Brain pericyte (primary cell): ENCODE results near the gene ZNF514.
A peak's percentile ranks its signal among the peaks of the same experiment; 100 is the strongest.
"Not testable (repeated sequence)": the region's sequence is repeated elsewhere in the genome, so short reads cannot be mapped to it uniquely, and the experiment has no call there.

ENCODE experiments used
- DNase-seq: peaks from one replicate; pipeline ENCODE4 v3.0.0-alpha.2; 2012; ENCODE audit warnings: low read depth, low spot score

Gene ZNF514

GRCh38 chr2:95159690-95160449 is at the start of gene ZNF514:
ZNF514 (minus strand) TSS chr2:95159848; CDS start chr2:95153253, 6,595 bp downstream.
- DNase-seq = no peak

GRCh38 chr2:95208106-95208505 is 48.5 kb upstream of the ZNF514 start:
- no peak for DNase-seq

GRCh38 chr2:95207111-95207961 is 47.7 kb upstream of the ZNF514 start, which contains the start of gene ZNF892:
ZNF892 (plus strand) TSS chr2:95207521; CDS start chr2:95207816, 295 bp downstream.
- DNase-seq = peak; percentile 38

- DNase-seq = no peak
Measured at GRCh38 chr2:95206096-95206495, 46.4 kb upstream of the ZNF514 start.

- no peak for DNase-seq
Measured at GRCh38 chr2:95204396-95204795, 44.7 kb upstream of the ZNF514 start.

GRCh38 chr2:95203911-95204310 is 44.3 kb upstream of the ZNF514 start:
- DNase-seq = no peak

GRCh38 chr2:95192956-95193355 is 33.3 kb upstream of the ZNF514 start:
- DNase-seq = not testable (repeated sequence)

GRCh38 chr2:95185973-95186372 is 26.3 kb upstream of the ZNF514 start:
- DNase-seq = no peak

GRCh38 chr2:95185197-95185596 is 25.5 kb upstream of the ZNF514 start:
- DNase-seq = no peak

GRCh38 chr2:95181774-95182173 is 22.1 kb upstream of the ZNF514 start:
- no peak for DNase-seq

- DNase-seq = no peak
Measured at GRCh38 chr2:95179451-95179850, 19.8 kb upstream of the ZNF514 start.

- no peak for DNase-seq
Measured at GRCh38 chr2:95174031-95174542, 14.4 kb upstream of the ZNF514 start.

- DNase-seq = no peak
Measured at GRCh38 chr2:95171902-95172301, 12.3 kb upstream of the ZNF514 start.

- DNase-seq = no peak
Measured at GRCh38 chr2:95166065-95166763, 6.6 kb upstream of the ZNF514 start.

- peak; percentile 89 for DNase-seq
Measured at GRCh38 chr2:95165371-95166064, 5.9 kb upstream of the ZNF514 start, which contains the start of gene ZNF2. ZNF2 (plus strand) TSS chr2:95165809; CDS start chr2:95176227, 10,418 bp downstream.

GRCh38 chr2:95165030-95165370 is 5.4 kb upstream of the ZNF514 start:
- no peak for DNase-seq

GRCh38 chr2:95158891-95159619 is 593 bp downstream of the ZNF514 start:
- DNase-seq = no peak

GRCh38 chr2:95158441-95158840 is 1.2 kb downstream of the ZNF514 start:
- DNase-seq = no peak

GRCh38 chr2:95149397-95149984 is 10.2 kb downstream of the ZNF514 start:
- DNase-seq = no peak

GRCh38 chr2:95143838-95144237 is 15.8 kb downstream of the ZNF514 start:
- no peak for DNase-seq
